Measurements from ENCODE around the gene MYCT1. TPM values are rescaled to one million over a fixed set of nuclear protein-coding genes. Genes with fewer than 3 reads are reported as not detected.

The MYCT1 gene
- total RNA-seq, 1 experiment from 2014 or later, result not detected

- intact Hi-C loops (cut with micrococcal nuclease), result loop anchor here (1.0 to 5.0 kb wide), 2 partner anchors 199 to 273 kb away; no protein-coding TSS in a partner anchor
- Histone ChIP-seq H3K27me3 (ENCODE audit: insufficient read depth, low read length) (peaks cover 41% of the 10 kb centered on the region), H3K79me2 (ENCODE audit: insufficient read depth, low read length) (no peaks in the 10 kb centered on the region), H3K4me3 (replicated peaks in 1 of 2; ENCODE audit: low read depth in 1 of 2, low read length in 2 of 2) (no peak overlapping the region), H4K20me1 (ENCODE audit: insufficient read depth) (no peaks in the 10 kb centered on the region), H2AFZ (ENCODE audit: low read depth, low read length, poor library complexity, severe bottlenecking) (no peak overlapping the region), H3K27ac (ENCODE audit: low read depth, low read length) (no peak overlapping the region), H3K4me2 (ENCODE audit: low read length) (no peak overlapping the region), H3K9me2 (ENCODE audit: insufficient read depth) (no peaks in the 10 kb centered on the region), H3K36me3 (ENCODE audit: control insufficient read depth in 1 of 2, insufficient read depth in 2 of 2, low read length in 2 of 2) (no peaks in the 10 kb centered on the region), H3K9me3 (ENCODE audit: control insufficient read depth in 1 of 2, insufficient read depth in 1 of 2, low read depth in 1 of 2, low read length in 2 of 2) (no peaks in the 10 kb centered on the region), H3K9ac (ENCODE audit: low read length) (no peak overlapping the region), H3K4me1 (ENCODE audit: control insufficient read depth in 1 of 2, insufficient read depth in 2 of 2, low read length in 2 of 2) (no peaks in the 10 kb centered on the region; a peak in 1 of 4 replicates)
- ATAC-seq (no peak), DNase-seq (ENCODE audit: low read depth, low spot score) (no peak)
- RAD21 ChIA-PET (ENCODE audit: low non-redundant PET in 1 of 2, low total read pairs in 2 of 2, uncharacterized antibody in 2 of 2, unreplicated experiment in 2 of 2), result interaction anchor here in 1 of 2 experiments (2.7 kb wide), 1 partner anchor 198 kb away, joined by 9 read pairs; no protein-coding TSS in a partner anchor
- POLR2A ChIA-PET, result no interaction called here
- CTCF ChIA-PET, result interaction anchor here (1.0 to 4.7 kb wide), 11 partner anchors 12 to 205 kb away, joined by 3 to 103 read pairs (median 3); no protein-coding TSS in a partner anchor
- TF ChIP-seq SP1 (IDR thresholded peaks at IDR 0.05; ENCODE audit: low read depth) (no peak), SRF (IDR thresholded peaks at IDR 0.05; ENCODE audit: low read depth) (no peak), EZH2phosphoT487 (IDR thresholded peaks at IDR 0.05; ENCODE audit: borderline replicate concordance) (no peak), POLR2A (IDR thresholded peaks at IDR 0.05; ENCODE audit: borderline replicate concordance, extremely low read depth, insufficient read depth, insufficient read length) (no peak), TCF7L2 (IDR thresholded peaks at IDR 0.05; ENCODE audit: borderline replicate concordance, extremely low read depth, insufficient read depth, insufficient read length) (no peak), CEBPB (IDR thresholded peaks at IDR 0.05; ENCODE audit: low read depth) (no peak), REST (IDR thresholded peaks at IDR 0.05; ENCODE audit: low read depth) (no peak), SIN3A (IDR thresholded peaks at IDR 0.05; ENCODE audit: low read depth) (no peak), RAD21 (IDR thresholded peaks at IDR 0.05; ENCODE audit: low read depth) (no peak), ATF3 (IDR thresholded peaks at IDR 0.05) (no peak), CTCF (IDR thresholded peaks at IDR 0.05 in 2 of 3, conservative IDR thresholded peaks at IDR 0.05 in 1 of 3; ENCODE audit: borderline replicate concordance in 1 of 3, insufficient read depth in 1 of 3, low read depth in 2 of 3, low read length in 2 of 3) (no peak), YY1 (IDR thresholded peaks at IDR 0.05; ENCODE audit: extremely low read depth, insufficient replicate concordance, low read depth, low read length) (no peak), ZNF274 (IDR thresholded peaks at IDR 0.05; ENCODE audit: low read depth, low read length) (no peak), ZFX (IDR thresholded peaks at IDR 0.05) (no peak), FOSL1 (IDR thresholded peaks at IDR 0.05; ENCODE audit: low read depth) (no peak)
- BruUV-seq (replicated peaks), result no TSS peak
These were observed 51.6 kb downstream of the MYCT1 start for GRCh38 chr6:152749336-152749735.

All from HCT116 (cell line).